Kidney (tissue), 14 donors: Measurements from ENCODE around the gene LMX1B. TPM values are rescaled to one million over a fixed set of nuclear protein-coding genes. Genes with fewer than 3 reads are reported as not detected.

Source experiments
- DNase-seq, 5 donors: peaks; one replicate each; pipeline ENCODE4 v3.0.0-alpha.2; 2013 to 2020
- FAIRE-seq: peaks from 2 replicates; lab custom pipeline; 2012; peaks lifted over from hg19 to GRCh38; lab: Jason Lieb, UNC
- H3K27ac ChIP-seq, 2 donors: one replicate each; pipeline ENCODE4 v1.7.0; 2013; ENCODE audit warnings: low read depth in 2 of 2, low read length in 2 of 2, inconsistent platforms in 1 of 2
- H3K27me3 ChIP-seq: one replicate; pipeline ENCODE4 v1.7.1; 2013; ENCODE audit warnings: low read length, inconsistent platforms; ENCODE audit not compliant: control insufficient read depth, insufficient read depth
- H3K36me3 ChIP-seq, 3 donors: one replicate each; pipeline versions ENCODE4 v1.7.0 to v1.7.1; 2013; ENCODE audit warnings: low read length in 3 of 3, control low read depth in 1 of 3, inconsistent platforms in 1 of 3; ENCODE audit not compliant: insufficient read depth in 3 of 3, control insufficient read depth in 2 of 3
- H3K4me1 ChIP-seq, 3 donors: one replicate each; pipeline versions ENCODE4 v1.7.0 to v1.7.1; 2013; ENCODE audit warnings: low read length in 3 of 3, inconsistent platforms in 1 of 3, low read depth in 1 of 3; ENCODE audit not compliant: control insufficient read depth in 2 of 3, insufficient read depth in 2 of 3
- H3K4me3 ChIP-seq, 3 donors: one replicate each; pipeline versions ENCODE4 v1.7.0 to v1.8.1; 2013; ENCODE audit warnings: low read length in 3 of 3, control low read depth in 1 of 3, inconsistent platforms in 1 of 3
- H3K9ac ChIP-seq, 3 donors: one replicate each; pipeline versions ENCODE4 v1.7.0 to v1.7.1; 2013; ENCODE audit warnings: low read length in 3 of 3, control low read depth in 1 of 3, inconsistent platforms in 1 of 3
- H3K9me3 ChIP-seq, 3 donors: one replicate each; pipeline versions ENCODE4 v1.7.0 to v1.7.1; 2013; ENCODE audit warnings: low read length in 3 of 3, control low read depth in 1 of 3, inconsistent platforms in 1 of 3; ENCODE audit not compliant: control insufficient read depth in 2 of 3, insufficient read depth in 1 of 3
- CTCF ChIP-seq: IDR thresholded peaks from 3 replicates; pipeline ENCODE4 v1.5.1; 2012; ENCODE audit warnings: mild to moderate bottlenecking, moderate library complexity, borderline replicate concordance; ENCODE audit not compliant: insufficient read depth; ENCODE audit errors: extremely low read depth
- intact Hi-C: fragments of 100-400 bp; cut with DNase I; formaldehyde crosslinking; loops from one replicate; pipeline ENCODE4 v1.11.1; 2022
- polyA plus RNA-seq: library from polyadenylated mRNA; stranded (reverse); fragments of 350-450 nt; fragmentation: Illumina TruSeq; extraction: RNeasy Lipid Tissue Mini Kit (QIAGEN cat#74804); gene quantifications from one replicate; pipeline ENCODE4 v1.2.3, GENCODE V29; 2014; ENCODE audit warnings: low read depth, low replicate concordance; ENCODE audit not compliant: insufficient read depth
- total RNA-seq: library from RNA; stranded (reverse); fragmentation: NEBNext Ultra II Directional; extraction: Animal tissue kit (Norgen Biotek cat#: 25700); gene quantifications from one replicate; pipeline ENCODE4 v1.2.1, GENCODE V29; 2021
- donor health status: control.
- donor health status: control.
- donor health status: control.
- donor health status: control.
- donor health status: control.
- donor health status: DM: yes; HTN: yes; CAD: no.
- donor health status: Normal renal cell carcinoma (clear cell type).

Gene LMX1B
- total and polyA plus RNA-seq, 2 donors from 2014 or later: 0.57 to 2.6 TPM

GRCh38 chr9:126720036-126720435 lies 106.3 kb downstream of the LMX1B start:
- no peaks in the 10 kb centered on the region for H3K27me3 ChIP-seq
- no peaks in the 10 kb centered on the region for H3K36me3 ChIP-seq
- TF ChIP-seq CTCF: no peak
- DNase-seq (no peak), FAIRE-seq (no peak)
- peak overlapping the region in 2 of 3 donors; percentile 4 to 60 for H3K9ac ChIP-seq
- H3K4me3 ChIP-seq: no peak overlapping the region
- H3K4me1 ChIP-seq: peaks cover 2 to 17% (median 4%) of the 10 kb centered on the region in 3 donors
- H3K27ac ChIP-seq: peak overlapping the region; percentile 82 to 98
- no peaks in the 10 kb centered on the region for H3K9me3 ChIP-seq
- intact Hi-C loops: no loop called here

- Histone ChIP-seq H3K27ac (peak overlapping the region; percentile 93 to 98), H3K9me3 (no peaks in the 10 kb centered on the region), H3K9ac (no peak overlapping the region), H3K27me3 (no peaks in the 10 kb centered on the region), H3K4me1 (peaks cover 2 to 17% (median 4%) of the 10 kb centered on the region in 3 donors), H3K4me3 (no peak overlapping the region), H3K36me3 (no peaks in the 10 kb centered on the region)
- peak in 1 of 5 donors; percentile 53 for DNase-seq
- no peak for FAIRE-seq
- no peak for TF ChIP-seq CTCF
- intact Hi-C loops: no loop called here
Observed at GRCh38 chr9:126720661-126721563, 107.2 kb downstream of the LMX1B start.

GRCh38 chr9:126721564-126721981 lies 107.8 kb downstream of the LMX1B start:
- Histone ChIP-seq H3K27ac (peak overlapping the region; percentile 93 to 98), H3K27me3 (no peaks in the 10 kb centered on the region), H3K4me3 (peak overlapping the region in 1 of 3 donors; percentile 32), H3K9me3 (no peaks in the 10 kb centered on the region), H3K36me3 (no peaks in the 10 kb centered on the region), H3K4me1 (peaks cover 2 to 17% (median 4%) of the 10 kb centered on the region in 3 donors), H3K9ac (peak overlapping the region in 1 of 3 donors; percentile 67)
- TF ChIP-seq CTCF: no peak
- intact Hi-C loops: no loop called here
- FAIRE-seq: no peak
- DNase-seq: peak in 3 of 5 donors; percentile 10 to 88 (median 66)
